Activated naive CD8-positive, alpha-beta T cell treated with anti-CD3 and anti-CD28 coated beads, Interleukin-2, amount 50 U/mL, for 24 hours (primary cell): ENCODE data around the gene IL2RA.
A peak's percentile ranks its signal among the peaks of the same experiment; 100 is the strongest.

Experiments used
- ATAC-seq: fragments of 150-1000 bp; cut with Tn5 transposase; one replicate; pipeline ENCODE4 v1.10.0; 2021
- DNase-seq: peaks from one replicate; pipeline ENCODE4 v3.0.0; 2021
- H3K27ac Mint-ChIP-seq: one replicate; pipeline ENCODE4 v1.8.0; 2021; ENCODE audit warnings: mild to moderate bottlenecking, mixed read lengths
- H3K27me3 Mint-ChIP-seq: one replicate; pipeline ENCODE4 v1.8.0; 2021; ENCODE audit warnings: mixed read lengths
- H3K36me3 Mint-ChIP-seq: one replicate; pipeline ENCODE4 v1.8.0; 2021; ENCODE audit warnings: low read depth, mixed read lengths
- H3K4me1 Mint-ChIP-seq: one replicate; pipeline ENCODE4 v1.8.0; 2021; ENCODE audit warnings: mixed read lengths
- H3K4me3 Mint-ChIP-seq: one replicate; pipeline ENCODE4 v1.8.0; 2021; ENCODE audit warnings: mild to moderate bottlenecking, moderate library complexity, mixed read lengths
- H3K9me3 Mint-ChIP-seq: one replicate; pipeline ENCODE4 v1.8.0; 2021; ENCODE audit warnings: mixed read lengths

The IL2RA gene

GRCh38 chr10:6056411-6057135 lies 5.6 kb downstream of the IL2RA start:
- Mint-ChIP-seq H3K4me3 (peak overlapping the region; percentile 97), H3K36me3 (peaks cover 88% of the 10 kb centered on the region), H3K4me1 (peaks cover 72% of the 10 kb centered on the region), H3K27ac (peak overlapping the region; percentile 99), H3K9me3 (no peaks in the 10 kb centered on the region), H3K27me3 (no peaks in the 10 kb centered on the region)
- no peak for ATAC-seq
- peak; percentile 15 for DNase-seq

GRCh38 chr10:6055929-6056328 lies 6.2 kb downstream of the IL2RA start:
- DNase-seq (no peak), ATAC-seq (no peak)
- H3K27ac Mint-ChIP-seq, result peak overlapping the region; percentile 99
- H3K4me1 Mint-ChIP-seq, result peaks cover 79% of the 10 kb centered on the region
- H3K4me3 Mint-ChIP-seq, result peak overlapping the region; percentile 97
- peaks cover 3% of the 10 kb centered on the region for H3K27me3 Mint-ChIP-seq
- H3K9me3 Mint-ChIP-seq, result no peaks in the 10 kb centered on the region
- peaks cover 84% of the 10 kb centered on the region for H3K36me3 Mint-ChIP-seq

GRCh38 chr10:6054884-6055283 lies 7.3 kb downstream of the IL2RA start:
- no peaks in the 10 kb centered on the region for H3K9me3 Mint-ChIP-seq
- H3K4me3 Mint-ChIP-seq, result peak overlapping the region; percentile 86
- H3K27ac Mint-ChIP-seq, result peak overlapping the region; percentile 93
- peaks cover 89% of the 10 kb centered on the region for H3K4me1 Mint-ChIP-seq
- DNase-seq (no peak), ATAC-seq (no peak)
- peaks cover 3% of the 10 kb centered on the region for H3K27me3 Mint-ChIP-seq
- H3K36me3 Mint-ChIP-seq, result peaks cover 84% of the 10 kb centered on the region

- Mint-ChIP-seq H3K4me1 (peaks cover 92% of the 10 kb centered on the region), H3K27ac (peak overlapping the region; percentile 93), H3K4me3 (peak overlapping the region; percentile 86), H3K9me3 (no peaks in the 10 kb centered on the region), H3K36me3 (peaks cover 84% of the 10 kb centered on the region), H3K27me3 (peaks cover 3% of the 10 kb centered on the region)
- DNase-seq, result no peak
- no peak for ATAC-seq
Measured at GRCh38 chr10:6053816-6054631, 8.1 kb downstream of the IL2RA start.

GRCh38 chr10:6053303-6053702 lies 8.9 kb downstream of the IL2RA start:
- Mint-ChIP-seq H3K4me3 (peak overlapping the region; percentile 86), H3K36me3 (peaks cover 84% of the 10 kb centered on the region), H3K9me3 (no peaks in the 10 kb centered on the region), H3K4me1 (peaks cover 94% of the 10 kb centered on the region), H3K27me3 (peaks cover 3% of the 10 kb centered on the region), H3K27ac (peak overlapping the region; percentile 93)
- ATAC-seq, result no peak
- DNase-seq, result no peak

- Mint-ChIP-seq H3K4me1 (peaks cover 92% of the 10 kb centered on the region), H3K4me3 (peak overlapping the region; percentile 86), H3K9me3 (no peaks in the 10 kb centered on the region), H3K27ac (peak overlapping the region; percentile 93), H3K27me3 (peaks cover 3% of the 10 kb centered on the region), H3K36me3 (peaks cover 82% of the 10 kb centered on the region)
- ATAC-seq (peak; percentile 58), DNase-seq (peak; percentile 83)
Measured at GRCh38 chr10:6052247-6053221, 9.6 kb downstream of the IL2RA start.

GRCh38 chr10:6050801-6051445 lies 11.2 kb downstream of the IL2RA start:
- Mint-ChIP-seq H3K27me3 (peaks cover 3% of the 10 kb centered on the region), H3K36me3 (peaks cover 81% of the 10 kb centered on the region), H3K4me3 (peak overlapping the region; percentile 86), H3K4me1 (peaks cover 91% of the 10 kb centered on the region), H3K27ac (peak overlapping the region; percentile 93), H3K9me3 (no peaks in the 10 kb centered on the region)
- DNase-seq (peak; percentile 91), ATAC-seq (peak; percentile 59)

- DNase-seq (no peak), ATAC-seq (no peak)
- Mint-ChIP-seq H3K36me3 (peaks cover 84% of the 10 kb centered on the region), H3K27ac (peak overlapping the region; percentile 93), H3K4me1 (peaks cover 96% of the 10 kb centered on the region), H3K9me3 (no peaks in the 10 kb centered on the region), H3K4me3 (peak overlapping the region; percentile 86), H3K27me3 (peaks cover 3% of the 10 kb centered on the region)
Measured at GRCh38 chr10:6049031-6049400, 13.2 kb downstream of the IL2RA start.

GRCh38 chr10:6048281-6049030 lies 13.7 kb downstream of the IL2RA start:
- peak overlapping the region; percentile 93 for H3K27ac Mint-ChIP-seq
- H3K27me3 Mint-ChIP-seq, result peaks cover 3% of the 10 kb centered on the region
- H3K4me1 Mint-ChIP-seq, result peaks cover 95% of the 10 kb centered on the region
- H3K36me3 Mint-ChIP-seq, result peaks cover 85% of the 10 kb centered on the region
- DNase-seq (no peak), ATAC-seq (no peak)
- H3K4me3 Mint-ChIP-seq, result peak overlapping the region; percentile 86
- no peaks in the 10 kb centered on the region for H3K9me3 Mint-ChIP-seq

GRCh38 chr10:6047847-6048246 lies 14.3 kb downstream of the IL2RA start:
- ATAC-seq, result no peak
- peak overlapping the region; percentile 93 for H3K27ac Mint-ChIP-seq
- H3K9me3 Mint-ChIP-seq, result no peaks in the 10 kb centered on the region
- H3K27me3 Mint-ChIP-seq, result peaks cover 3% of the 10 kb centered on the region
- H3K4me1 Mint-ChIP-seq, result peaks cover 95% of the 10 kb centered on the region
- DNase-seq, result no peak
- peaks cover 88% of the 10 kb centered on the region for H3K36me3 Mint-ChIP-seq
- peak overlapping the region; percentile 86 for H3K4me3 Mint-ChIP-seq

GRCh38 chr10:6046773-6047611 lies 15.2 kb downstream of the IL2RA start:
- Mint-ChIP-seq H3K27me3 (peaks cover 3% of the 10 kb centered on the region), H3K4me3 (peak overlapping the region; percentile 78), H3K9me3 (no peaks in the 10 kb centered on the region), H3K27ac (peak overlapping the region; percentile 99), H3K4me1 (peaks cover 95% of the 10 kb centered on the region), H3K36me3 (peaks cover 90% of the 10 kb centered on the region)
- ATAC-seq (no peak), DNase-seq (no peak)

GRCh38 chr10:6045878-6046772 lies 16.0 kb downstream of the IL2RA start:
- H3K4me1 Mint-ChIP-seq, result peaks cover 95% of the 10 kb centered on the region

More at GRCh38 chr10:6045878-6046772, 16.0 kb downstream of the IL2RA start:
- H3K4me3 Mint-ChIP-seq, result peak overlapping the region; percentile 78
- H3K27ac Mint-ChIP-seq, result peak overlapping the region; percentile 99
- ATAC-seq (no peak), DNase-seq (no peak)
- H3K36me3 Mint-ChIP-seq, result peaks cover 93% of the 10 kb centered on the region
- H3K27me3 Mint-ChIP-seq, result peaks cover 3% of the 10 kb centered on the region
- no peaks in the 10 kb centered on the region for H3K9me3 Mint-ChIP-seq
